HepG2 (cell line): ENCODE measurements around the gene FILIP1.

Experiments used
- CEBPG ChIP-seq: IDR thresholded peaks from 2 replicates; pipeline ENCODE4 v1.6.1; 2016
- HNF4A ChIP-seq: sonication (generic); formaldehyde crosslinking; IDR thresholded peaks from 2 replicates; pipeline ENCODE4 v1.4.0; 2020; ENCODE audit warnings: missing genetic modification reagents
- JUN ChIP-seq: sonication (generic); formaldehyde crosslinking; IDR thresholded peaks from 2 replicates; pipeline ENCODE4 v1.4.0; 2020; ENCODE audit warnings: mild to moderate bottlenecking, missing genetic modification reagents
- RAD21 ChIP-seq: fragments of 450-650 bp; formaldehyde crosslinking; IDR thresholded peaks from 2 replicates; pipeline ENCODE4 v1.5.0; 2020; ENCODE audit warnings: mild to moderate bottlenecking
- ZBTB38 ChIP-seq: sonication (generic); formaldehyde crosslinking; IDR thresholded peaks from 2 replicates; pipeline ENCODE4 v1.5.1; 2020; ENCODE audit warnings: mild to moderate bottlenecking, missing genetic modification reagents
- ZNF644 ChIP-seq: IDR thresholded peaks from 2 replicates; pipeline ENCODE4 v1.6.1; 2016; ENCODE audit warnings: low read depth
- ZNF768 ChIP-seq: sonication (generic); formaldehyde crosslinking; IDR thresholded peaks from 2 replicates; pipeline ENCODE4 v1.4.0; 2020; ENCODE audit warnings: missing genetic modification reagents
- TF ChIP-seq, protein P1 (sequence below): sonication (generic); formaldehyde crosslinking; conservative IDR thresholded peaks from 2 replicates; pipeline ENCODE4 v1.4.0; 2020; ENCODE audit warnings: missing genetic modification reagents
- TF ChIP-seq, protein P2 (sequence below): sonication (generic); formaldehyde crosslinking; IDR thresholded peaks from 2 replicates; pipeline ENCODE4 v1.5.0; 2020; ENCODE audit warnings: mild to moderate bottlenecking, missing genetic modification reagents, moderate library complexity
- TF ChIP-seq, protein P3 (sequence below): sonication (generic); formaldehyde crosslinking; IDR thresholded peaks from 2 replicates; pipeline ENCODE4 v1.4.0; 2020; ENCODE audit warnings: missing genetic modification reagents
- TF ChIP-seq, protein P4 (sequence below): sonication (generic); formaldehyde crosslinking; IDR thresholded peaks from 2 replicates; pipeline ENCODE4 v1.4.0; 2020; ENCODE audit warnings: missing genetic modification reagents

DNA sequence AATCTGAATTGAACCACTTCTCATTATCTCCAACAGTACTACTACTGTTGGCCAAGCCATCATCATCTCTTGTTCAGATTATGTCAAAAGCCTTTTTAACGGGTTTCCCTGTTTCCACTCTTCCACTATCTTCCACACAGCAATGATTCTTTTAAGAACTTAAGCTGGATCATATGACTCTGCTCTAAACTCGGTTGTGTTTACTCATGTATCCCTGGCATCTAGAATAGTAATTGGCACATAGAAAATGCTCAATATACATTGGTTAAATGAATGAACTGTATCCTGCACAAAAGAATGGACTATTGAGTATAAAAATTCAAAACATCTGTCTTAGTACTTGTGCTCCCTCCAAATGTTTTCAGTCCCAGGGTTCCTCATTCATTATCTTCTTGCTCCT lies 247.2 kb downstream of the FILIP1 start:
- TF ChIP-seq, protein P1, sequence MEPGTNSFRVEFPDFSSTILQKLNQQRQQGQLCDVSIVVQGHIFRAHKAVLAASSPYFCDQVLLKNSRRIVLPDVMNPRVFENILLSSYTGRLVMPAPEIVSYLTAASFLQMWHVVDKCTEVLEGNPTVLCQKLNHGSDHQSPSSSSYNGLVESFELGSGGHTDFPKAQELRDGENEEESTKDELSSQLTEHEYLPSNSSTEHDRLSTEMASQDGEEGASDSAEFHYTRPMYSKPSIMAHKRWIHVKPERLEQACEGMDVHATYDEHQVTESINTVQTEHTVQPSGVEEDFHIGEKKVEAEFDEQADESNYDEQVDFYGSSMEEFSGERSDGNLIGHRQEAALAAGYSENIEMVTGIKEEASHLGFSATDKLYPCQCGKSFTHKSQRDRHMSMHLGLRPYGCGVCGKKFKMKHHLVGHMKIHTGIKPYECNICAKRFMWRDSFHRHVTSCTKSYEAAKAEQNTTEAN, result no peak
- TF ChIP-seq, protein P2, sequence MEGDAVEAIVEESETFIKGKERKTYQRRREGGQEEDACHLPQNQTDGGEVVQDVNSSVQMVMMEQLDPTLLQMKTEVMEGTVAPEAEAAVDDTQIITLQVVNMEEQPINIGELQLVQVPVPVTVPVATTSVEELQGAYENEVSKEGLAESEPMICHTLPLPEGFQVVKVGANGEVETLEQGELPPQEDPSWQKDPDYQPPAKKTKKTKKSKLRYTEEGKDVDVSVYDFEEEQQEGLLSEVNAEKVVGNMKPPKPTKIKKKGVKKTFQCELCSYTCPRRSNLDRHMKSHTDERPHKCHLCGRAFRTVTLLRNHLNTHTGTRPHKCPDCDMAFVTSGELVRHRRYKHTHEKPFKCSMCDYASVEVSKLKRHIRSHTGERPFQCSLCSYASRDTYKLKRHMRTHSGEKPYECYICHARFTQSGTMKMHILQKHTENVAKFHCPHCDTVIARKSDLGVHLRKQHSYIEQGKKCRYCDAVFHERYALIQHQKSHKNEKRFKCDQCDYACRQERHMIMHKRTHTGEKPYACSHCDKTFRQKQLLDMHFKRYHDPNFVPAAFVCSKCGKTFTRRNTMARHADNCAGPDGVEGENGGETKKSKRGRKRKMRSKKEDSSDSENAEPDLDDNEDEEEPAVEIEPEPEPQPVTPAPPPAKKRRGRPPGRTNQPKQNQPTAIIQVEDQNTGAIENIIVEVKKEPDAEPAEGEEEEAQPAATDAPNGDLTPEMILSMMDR (CRISPR knock-in tag), result no peak
- TF ChIP-seq ZBTB38 (CRISPR knock-in tag) (no peak), RAD21 (no peak), ZNF768 (CRISPR knock-in tag) (no peak), CEBPG (CRISPR knock-in tag) (no peak), ZNF644 (CRISPR knock-in tag) (no peak), HNF4A (no peak), JUN (CRISPR knock-in tag) (no peak)
- TF ChIP-seq, protein P3, sequence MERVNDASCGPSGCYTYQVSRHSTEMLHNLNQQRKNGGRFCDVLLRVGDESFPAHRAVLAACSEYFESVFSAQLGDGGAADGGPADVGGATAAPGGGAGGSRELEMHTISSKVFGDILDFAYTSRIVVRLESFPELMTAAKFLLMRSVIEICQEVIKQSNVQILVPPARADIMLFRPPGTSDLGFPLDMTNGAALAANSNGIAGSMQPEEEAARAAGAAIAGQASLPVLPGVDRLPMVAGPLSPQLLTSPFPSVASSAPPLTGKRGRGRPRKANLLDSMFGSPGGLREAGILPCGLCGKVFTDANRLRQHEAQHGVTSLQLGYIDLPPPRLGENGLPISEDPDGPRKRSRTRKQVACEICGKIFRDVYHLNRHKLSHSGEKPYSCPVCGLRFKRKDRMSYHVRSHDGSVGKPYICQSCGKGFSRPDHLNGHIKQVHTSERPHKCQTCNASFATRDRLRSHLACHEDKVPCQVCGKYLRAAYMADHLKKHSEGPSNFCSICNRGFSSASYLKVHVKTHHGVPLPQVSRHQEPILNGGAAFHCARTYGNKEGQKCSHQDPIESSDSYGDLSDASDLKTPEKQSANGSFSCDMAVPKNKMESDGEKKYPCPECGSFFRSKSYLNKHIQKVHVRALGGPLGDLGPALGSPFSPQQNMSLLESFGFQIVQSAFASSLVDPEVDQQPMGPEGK (CRISPR knock-in tag), result no peak
- TF ChIP-seq, protein P4, sequence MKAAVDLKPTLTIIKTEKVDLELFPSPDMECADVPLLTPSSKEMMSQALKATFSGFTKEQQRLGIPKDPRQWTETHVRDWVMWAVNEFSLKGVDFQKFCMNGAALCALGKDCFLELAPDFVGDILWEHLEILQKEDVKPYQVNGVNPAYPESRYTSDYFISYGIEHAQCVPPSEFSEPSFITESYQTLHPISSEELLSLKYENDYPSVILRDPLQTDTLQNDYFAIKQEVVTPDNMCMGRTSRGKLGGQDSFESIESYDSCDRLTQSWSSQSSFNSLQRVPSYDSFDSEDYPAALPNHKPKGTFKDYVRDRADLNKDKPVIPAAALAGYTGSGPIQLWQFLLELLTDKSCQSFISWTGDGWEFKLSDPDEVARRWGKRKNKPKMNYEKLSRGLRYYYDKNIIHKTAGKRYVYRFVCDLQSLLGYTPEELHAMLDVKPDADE (CRISPR knock-in tag), result no peak
